Fibroblast of upper back skin (primary cell): ENCODE measurements around the gene NGEF.

Source experiments
- DNase-seq: peaks from one replicate; pipeline ENCODE4 v3.0.0-alpha.2; 2013

NGEF gene

DNA sequence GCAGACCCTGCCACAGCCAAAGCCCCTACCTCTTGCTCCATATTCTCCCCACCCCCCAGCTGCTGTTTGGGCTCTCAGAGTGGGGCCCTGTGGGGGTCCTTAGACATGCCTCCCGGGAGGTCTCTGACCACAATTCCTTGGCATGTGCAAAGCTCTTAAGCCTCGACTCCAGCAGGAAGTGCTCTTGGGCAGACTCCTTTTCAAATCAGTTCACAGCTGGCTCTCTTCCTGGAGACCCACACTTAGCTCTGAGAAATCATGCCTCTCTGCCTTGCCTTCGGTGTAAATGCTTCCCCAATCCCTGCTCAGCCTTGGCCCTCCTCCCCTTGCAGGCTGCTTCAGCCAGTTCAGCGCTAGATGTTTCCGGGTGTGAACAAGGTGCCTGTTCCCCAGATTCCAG, 46.9 kb downstream of the NGEF start:
- peak; percentile 4 for DNase-seq

GRCh38 chr2:232963913-232964312, 49.1 kb downstream of the NGEF start:
- DNase-seq, result no peak

- no peak for DNase-seq
These were observed 52.2 kb downstream of the NGEF start for GRCh38 chr2:232960862-232961261.

- DNase-seq, result no peak
These were observed 53.9 kb downstream of the NGEF start for GRCh38 chr2:232959139-232959538.

DNA sequence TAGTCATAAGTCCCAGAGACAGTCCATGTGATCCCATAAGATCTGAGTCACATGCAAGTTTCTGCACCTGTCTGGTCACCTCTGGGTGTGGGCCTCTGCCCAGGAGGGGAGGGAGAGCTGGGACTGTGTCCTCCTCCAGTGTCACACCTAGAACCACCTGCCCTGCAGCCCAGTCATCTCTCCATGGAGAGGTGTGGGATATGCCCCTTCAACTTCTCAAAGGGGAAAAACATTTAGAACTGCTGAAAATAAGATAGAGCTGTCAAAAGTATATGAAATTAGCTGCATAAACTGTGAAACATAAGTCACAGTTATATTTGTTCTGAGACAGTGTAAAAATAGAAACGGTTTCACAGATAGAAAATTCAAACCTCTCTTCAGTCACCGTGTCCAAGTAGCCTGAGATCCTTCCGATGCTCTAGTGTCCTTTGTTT, 55.4 kb downstream of the NGEF start:
- no peak for DNase-seq

- no peak for DNase-seq
These were observed 57.2 kb downstream of the NGEF start for GRCh38 chr2:232955856-232956255.

DNA sequence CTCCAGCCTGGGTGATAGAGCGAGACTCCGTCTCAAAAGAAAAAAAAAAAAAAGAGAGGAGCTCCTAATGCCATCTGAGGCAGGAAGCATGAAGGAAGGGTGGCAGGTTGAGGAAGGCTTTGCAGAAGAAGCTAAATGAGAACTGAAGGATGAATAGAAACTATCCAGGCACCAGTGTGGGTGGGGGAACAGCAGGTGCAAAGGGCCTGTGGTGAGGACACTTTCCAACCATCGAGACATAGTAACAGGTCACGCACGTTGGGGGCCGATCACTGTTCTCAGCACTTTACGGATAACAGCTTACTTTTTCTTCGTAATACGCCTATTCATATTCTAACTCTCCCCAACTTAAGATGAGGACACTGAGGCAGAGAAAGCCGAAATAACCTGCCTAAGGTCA, 58.4 kb downstream of the NGEF start:
- no peak for DNase-seq

DNA sequence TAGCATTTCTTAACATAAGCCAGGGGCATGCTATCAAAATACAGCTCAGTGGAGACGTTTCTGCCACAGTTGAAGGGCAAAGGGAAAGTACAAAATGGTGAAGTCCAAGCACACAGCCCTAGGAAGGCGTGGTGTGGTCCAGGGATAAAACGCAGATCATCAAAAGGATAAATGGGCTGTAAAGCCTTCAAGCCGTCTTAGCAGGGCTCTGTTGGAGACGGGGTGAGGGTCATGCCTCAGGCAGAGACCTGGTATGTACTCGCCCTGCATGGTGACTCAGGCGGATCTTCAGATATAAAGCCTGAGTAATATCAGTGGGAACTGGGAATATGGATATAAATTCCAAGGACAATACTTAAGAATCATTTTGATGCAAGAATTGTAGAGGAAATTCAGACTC, 61.2 kb downstream of the NGEF start:
- no peak for DNase-seq

GRCh38 chr2:232951181-232951580, 61.9 kb downstream of the NGEF start:
- no peak for DNase-seq

DNA sequence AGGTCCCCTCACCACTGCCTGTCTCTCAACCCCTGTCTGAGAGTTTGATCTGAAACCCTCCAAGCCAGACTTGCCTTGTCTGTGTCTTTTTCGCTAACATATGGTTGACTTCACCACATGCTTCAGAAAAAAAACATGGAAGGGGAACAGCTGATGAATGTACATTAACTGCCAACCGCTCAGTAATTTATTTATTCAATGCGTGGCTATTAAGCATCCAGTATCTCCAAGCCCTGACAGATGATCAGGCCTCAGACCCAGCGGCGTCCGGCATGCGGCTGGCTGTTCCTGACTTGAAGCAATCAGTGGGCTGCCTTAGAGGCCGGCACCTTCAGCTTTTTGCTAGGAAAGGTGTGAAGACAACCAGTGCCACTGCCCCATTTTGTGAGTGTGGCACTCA, 62.3 kb downstream of the NGEF start:
- DNase-seq, result no peak

DNA sequence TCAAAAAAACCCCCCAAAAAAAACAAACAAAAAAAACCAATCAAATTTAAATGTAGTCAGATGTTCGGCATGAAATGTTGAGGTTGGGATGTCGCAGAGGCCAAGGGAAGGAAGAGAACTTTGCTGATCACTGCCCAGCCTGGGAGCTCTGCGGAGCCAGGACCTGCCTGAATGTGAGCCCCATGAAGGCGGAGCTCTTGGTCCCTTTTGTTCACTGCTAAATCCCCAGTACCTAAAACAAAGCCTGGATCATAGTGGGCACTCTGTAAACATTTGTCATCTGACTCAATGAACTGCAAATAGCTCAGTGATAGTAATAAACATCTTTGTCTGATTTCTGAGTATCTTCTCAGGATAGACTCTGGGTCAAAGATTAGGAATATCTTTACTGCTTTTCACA, 64.0 kb downstream of the NGEF start:
- no peak for DNase-seq

DNA sequence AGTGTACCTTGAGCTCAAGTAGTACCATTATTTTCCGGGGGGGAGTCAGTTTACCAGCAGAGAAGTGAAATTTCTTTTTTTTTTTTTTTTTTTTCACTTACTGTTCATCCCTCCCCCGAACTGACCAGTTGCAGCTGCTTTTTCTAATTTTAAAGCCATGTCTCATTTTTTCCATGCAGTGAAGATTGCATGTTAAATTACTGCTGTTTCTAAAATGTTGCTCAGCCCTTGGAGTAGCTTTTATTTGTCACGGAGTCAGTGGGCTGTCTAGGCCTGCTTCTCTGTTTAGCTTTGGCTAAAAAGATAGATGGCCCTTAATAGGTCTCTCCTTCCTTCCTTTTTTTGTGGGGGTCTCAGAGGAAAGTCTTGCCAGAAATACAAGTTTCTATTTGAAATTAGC, 70.2 kb downstream of the NGEF start:
- no peak for DNase-seq

DNA sequence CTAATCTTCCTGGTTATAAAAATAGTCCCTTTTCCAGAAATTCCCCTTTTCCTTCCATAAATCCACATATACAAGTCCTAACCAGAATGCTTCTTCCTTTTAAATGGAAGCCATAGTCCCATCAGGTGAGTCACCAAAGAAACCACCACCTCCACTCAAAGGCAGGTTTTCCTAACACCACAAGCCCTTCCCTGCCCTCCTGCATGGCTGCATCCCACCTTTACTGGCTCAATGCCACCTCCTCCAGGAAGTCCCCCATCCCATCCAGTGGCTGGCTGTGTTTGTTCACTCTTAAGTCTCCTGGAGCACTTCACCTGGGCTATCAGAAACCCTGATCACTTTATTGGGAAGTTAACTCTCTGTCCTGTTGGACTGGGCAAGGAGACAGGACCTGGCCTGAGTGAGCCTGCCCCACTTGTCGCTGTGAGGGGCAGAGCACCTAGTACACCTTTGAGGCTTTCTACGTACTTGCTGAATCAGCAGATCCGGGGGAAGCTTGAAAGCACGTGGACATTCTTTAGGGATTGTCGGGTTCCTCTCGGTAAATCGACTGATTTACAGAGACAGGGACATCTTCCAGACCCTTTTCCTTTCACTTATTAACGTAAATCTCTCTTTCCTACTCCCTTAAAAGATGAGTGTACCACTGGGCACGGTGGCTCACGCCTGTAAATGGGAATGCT, 71.0 kb downstream of the NGEF start:
- no peak for DNase-seq

- DNase-seq, result no peak
These were observed 71.7 kb downstream of the NGEF start for GRCh38 chr2:232941400-232941799.

DNA sequence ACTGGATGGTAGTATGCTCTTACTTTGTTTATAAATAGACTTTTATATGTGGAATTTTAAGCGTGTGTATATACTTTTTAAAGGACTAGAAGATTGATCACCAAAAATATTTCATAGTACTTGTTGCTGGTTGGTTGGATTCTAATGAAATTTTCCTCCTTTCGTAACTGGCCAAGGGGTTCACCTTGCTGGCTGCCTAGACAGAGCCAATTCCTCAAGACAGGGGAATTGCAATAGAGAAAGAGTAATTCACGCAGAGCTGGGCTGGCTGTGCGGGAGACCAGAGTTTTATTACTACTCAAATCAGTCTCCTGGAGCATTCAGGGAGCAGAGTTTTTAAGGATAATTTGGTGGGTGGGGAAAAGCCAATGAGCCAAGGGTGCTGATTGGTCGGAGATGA, 72.3 kb downstream of the NGEF start:
- DNase-seq, result no peak

DNA sequence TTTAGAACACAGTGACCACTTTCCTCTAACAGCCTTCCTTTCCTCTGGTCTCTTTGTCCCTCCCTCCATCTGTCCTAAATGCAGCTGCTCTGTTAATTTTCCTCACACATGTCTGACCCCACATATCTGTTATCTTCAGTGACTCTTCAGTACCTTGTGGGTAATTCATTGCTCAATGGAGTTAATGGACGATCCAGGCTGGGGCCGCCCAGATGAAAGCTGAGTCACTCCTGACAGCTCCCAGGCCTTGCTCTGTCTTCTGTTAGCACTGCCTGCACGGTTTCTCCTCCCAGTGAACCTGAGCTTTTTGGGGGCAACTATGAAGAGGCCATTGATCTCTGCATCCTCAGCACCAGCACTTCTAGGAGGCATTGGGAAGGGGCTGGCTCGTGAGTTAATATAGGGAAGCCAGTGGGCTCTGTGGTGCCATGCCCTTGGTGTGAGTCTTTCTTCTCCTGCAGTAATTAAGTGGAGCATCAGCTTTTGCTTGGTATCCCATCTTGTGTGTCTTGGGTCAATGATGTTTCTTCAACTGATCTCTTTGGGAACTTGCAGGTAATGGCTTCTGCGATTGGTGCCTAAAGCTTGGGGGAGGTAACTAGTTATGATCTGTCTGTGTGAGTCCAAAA, 75.7 kb downstream of the NGEF start:
- peak; percentile 27 for DNase-seq

- no peak for DNase-seq
These were observed 81.4 kb downstream of the NGEF start for GRCh38 chr2:232931636-232932035.

- DNase-seq, result no peak
These were observed 83.0 kb downstream of the NGEF start for GRCh38 chr2:232930059-232930400.

DNA sequence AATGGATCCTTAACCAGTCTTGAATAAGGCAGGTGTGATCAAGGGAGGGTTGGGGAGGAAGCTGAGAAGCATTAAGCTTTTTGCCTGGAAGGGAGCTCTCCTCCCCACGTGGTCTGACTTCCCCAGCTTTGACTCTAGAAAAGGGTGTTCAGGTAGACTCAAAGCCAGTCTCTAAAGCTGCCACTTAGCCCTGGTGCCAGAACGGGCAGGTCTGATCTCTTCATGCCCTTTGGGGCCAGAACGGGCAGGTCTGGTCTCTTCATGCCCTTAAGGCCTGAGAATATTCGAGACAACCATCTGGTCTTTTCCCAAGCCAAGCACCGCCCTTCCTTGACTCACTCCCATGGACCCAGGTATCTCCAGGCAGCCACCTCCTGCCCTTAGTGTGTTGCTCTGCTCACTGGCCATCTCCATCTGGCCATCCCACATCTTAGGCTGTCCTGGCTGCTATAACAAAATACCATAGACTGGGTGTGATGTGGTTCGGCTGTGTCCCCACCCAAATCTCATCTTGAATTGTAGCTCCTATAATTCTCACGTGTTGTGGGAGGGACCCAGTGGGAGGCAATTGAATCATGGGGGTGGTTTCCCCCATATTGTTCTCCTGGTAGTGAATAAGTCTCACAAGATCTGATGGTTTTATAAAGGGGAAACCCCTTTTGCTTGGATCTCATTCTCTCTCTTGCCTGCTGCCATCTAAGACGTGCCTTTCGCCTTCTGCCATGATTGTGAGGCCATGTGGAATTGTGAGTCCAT, 83.6 kb downstream of the NGEF start:
- no peak for DNase-seq

- no peak for DNase-seq
These were observed 84.3 kb downstream of the NGEF start for GRCh38 chr2:232928551-232929302.

GRCh38 chr2:232927793-232928550, 85.1 kb downstream of the NGEF start:
- DNase-seq, result no peak

GRCh38 chr2:232927032-232927792, 85.8 kb downstream of the NGEF start:
- no peak for DNase-seq
